Liver (tissue), 3 donors: ENCODE data around the gene LASP1.

Source experiments
- ATF3 ChIP-seq: IDR thresholded peaks from 2 replicates; pipeline ENCODE4 v1.6.1; 2016; ENCODE audit warnings: antibody characterized with exemption
- CTCF ChIP-seq: fragments of 150-350 bp; IDR thresholded peaks from 2 replicates; pipeline ENCODE4 v1.5.1; 2017; ENCODE audit warnings: improper control_type of control experiment, low read depth, low read length; ENCODE audit not compliant: missing input control
- EGR1 ChIP-seq, 2 donors: IDR thresholded peaks; 2 replicates each; pipeline ENCODE4 v1.6.1; 2016 to 2018; ENCODE audit warnings: antibody characterized with exemption in 2 of 2, low read depth in 2 of 2
- FOXA1 ChIP-seq: IDR thresholded peaks from 2 replicates; pipeline ENCODE4 v1.6.1; 2016; ENCODE audit warnings: antibody characterized with exemption
- GABPA ChIP-seq, 2 donors: IDR thresholded peaks in 1 of 2; conservative IDR thresholded peaks in 1 of 2; 2 replicates each; pipeline ENCODE4 v1.6.1; 2016; ENCODE audit warnings: antibody characterized with exemption in 2 of 2, mild to moderate bottlenecking in 1 of 2, moderate library complexity in 1 of 2
- REST ChIP-seq: IDR thresholded peaks from 2 replicates; pipeline ENCODE4 v1.6.1; 2016; ENCODE audit warnings: antibody characterized with exemption, mild to moderate bottlenecking
- TAF1 ChIP-seq: conservative IDR thresholded peaks from 2 replicates; pipeline ENCODE4 v1.6.1; 2016; ENCODE audit warnings: antibody characterized with exemption, mild to moderate bottlenecking
- YY1 ChIP-seq: IDR thresholded peaks from 2 replicates; pipeline ENCODE4 v1.6.1; 2016; ENCODE audit warnings: antibody characterized with exemption, mild to moderate bottlenecking
- donor health status: healthy.
- donor health status: healthy.

- TF ChIP-seq GABPA (IDR thresholded peaks at IDR 0.05 in 1 of 2, conservative IDR thresholded peaks at IDR 0.05 in 1 of 2) = no peak
- TF ChIP-seq YY1 = no peak
- no peak for TF ChIP-seq TAF1
- no peak for TF ChIP-seq CTCF
- TF ChIP-seq FOXA1 = no peak
- TF ChIP-seq EGR1 (IDR thresholded peaks at IDR 0.05; ENCODE audit: low read depth in 2 of 2) = no peak
- TF ChIP-seq REST = no peak
- TF ChIP-seq ATF3 = no peak
Measured at GRCh38 chr17:38877130-38877851, 7.4 kb downstream of the LASP1 start.
